Measurements from ENCODE around the gene WDR43. TPM values are rescaled to one million over a fixed set of nuclear protein-coding genes. Genes with fewer than 3 reads are reported as not detected.
A peak's percentile ranks its signal among the peaks of the same experiment; 100 is the strongest.

Gene WDR43
- total and polyA plus RNA-seq, 9 of the 15 experiments (the other 6 are each of a cell fraction or from before 2014, with no cell fraction given) = 34.6 to 197 (median 105) TPM

DNA sequence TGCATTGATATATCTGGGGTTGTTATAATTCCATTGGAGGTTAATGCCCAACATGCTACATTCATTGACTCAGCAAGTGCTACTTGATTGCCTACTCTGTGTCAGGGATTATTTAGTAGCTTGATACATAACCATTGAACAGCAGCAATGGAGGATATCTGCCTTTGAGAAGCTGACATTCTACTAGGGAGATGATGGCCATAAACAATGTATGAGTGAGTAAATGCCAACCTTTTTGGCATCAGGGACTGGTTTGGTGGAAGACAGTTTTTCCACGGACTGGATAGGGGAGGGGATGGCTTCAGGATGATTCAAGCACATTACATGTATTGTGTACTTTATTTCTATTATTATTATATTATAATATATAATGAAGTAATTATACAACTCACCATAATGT is 54.7 kb downstream of the WDR43 start:
- no TSS peak for BruUV-seq (replicated peaks)
- H3K36me3 ChIP-seq (ENCODE audit: control insufficient read depth, insufficient read depth, low read length) = peaks cover 48% of the 10 kb centered on the region

More for the DNA sequence above, 54.7 kb downstream of the WDR43 start:
- no peak overlapping the region for H3K9ac ChIP-seq (ENCODE audit: insufficient read depth in 1 of 2, low read depth in 2 of 2, low read length in 2 of 2)
- no peak overlapping the region for H3K4me2 ChIP-seq (ENCODE audit: insufficient read depth, low read length)
- H3K79me2 ChIP-seq (ENCODE audit: control insufficient read depth, insufficient read depth, low read length) = no peaks in the 10 kb centered on the region
- H3K4me1 ChIP-seq (replicated peaks in 1 of 2; ENCODE audit: control insufficient read depth in 2 of 2, insufficient read depth in 2 of 2, low read length in 2 of 2) = peaks cover 5 to 6% of the 10 kb centered on the region in 2 experiments; a peak in 3 of 5 replicates
- CTCF ChIA-PET (ENCODE audit: low intra/inter-chr PET ratio) = no interaction called here
- H3K27me3 ChIP-seq (ENCODE audit: control insufficient read depth in 2 of 2, insufficient read depth in 2 of 2, low read length in 2 of 2) = no peaks in the 10 kb centered on the region
- no peak overlapping the region for H3K4me3 ChIP-seq
- H3K9me3 ChIP-seq (replicated peaks; ENCODE audit: control insufficient read depth, insufficient read depth, low read depth, low read length) = peaks cover 3% of the 10 kb centered on the region
- FAIRE-seq (no peak), ATAC-seq (no peak), DNase-seq (ENCODE audit: extremely low read depth in 1 of 4, low spot score in 3 of 4) (no peak)
- TF ChIP-seq POLR2A (conservative IDR thresholded peaks at IDR 0.05) (peak; percentile 43; the same call in 1 of the 2 replicates), POLR2AphosphoS2 (IDR thresholded peaks at IDR 0.05; ENCODE audit: low read length) (peak; percentile 81; the same call in 1 of the 2 replicates)
- TF ChIP-seq, protein P1, sequence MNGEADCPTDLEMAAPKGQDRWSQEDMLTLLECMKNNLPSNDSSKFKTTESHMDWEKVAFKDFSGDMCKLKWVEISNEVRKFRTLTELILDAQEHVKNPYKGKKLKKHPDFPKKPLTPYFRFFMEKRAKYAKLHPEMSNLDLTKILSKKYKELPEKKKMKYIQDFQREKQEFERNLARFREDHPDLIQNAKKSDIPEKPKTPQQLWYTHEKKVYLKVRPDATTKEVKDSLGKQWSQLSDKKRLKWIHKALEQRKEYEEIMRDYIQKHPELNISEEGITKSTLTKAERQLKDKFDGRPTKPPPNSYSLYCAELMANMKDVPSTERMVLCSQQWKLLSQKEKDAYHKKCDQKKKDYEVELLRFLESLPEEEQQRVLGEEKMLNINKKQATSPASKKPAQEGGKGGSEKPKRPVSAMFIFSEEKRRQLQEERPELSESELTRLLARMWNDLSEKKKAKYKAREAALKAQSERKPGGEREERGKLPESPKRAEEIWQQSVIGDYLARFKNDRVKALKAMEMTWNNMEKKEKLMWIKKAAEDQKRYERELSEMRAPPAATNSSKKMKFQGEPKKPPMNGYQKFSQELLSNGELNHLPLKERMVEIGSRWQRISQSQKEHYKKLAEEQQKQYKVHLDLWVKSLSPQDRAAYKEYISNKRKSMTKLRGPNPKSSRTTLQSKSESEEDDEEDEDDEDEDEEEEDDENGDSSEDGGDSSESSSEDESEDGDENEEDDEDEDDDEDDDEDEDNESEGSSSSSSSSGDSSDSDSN (IDR thresholded peaks at IDR 0.05; ENCODE audit: borderline replicate concordance in 1 of 2, low read depth in 2 of 2, low read length in 2 of 2) = no peak
- intact Hi-C loops (cut with micrococcal nuclease) (no loop called here), in situ Hi-C loops (cut with MboI) (no loop called here)
- WGBS (ENCODE audit: insufficient coverage, low coverage, missing lambda C conversion rate) = 69% methylated on average over 1 of the region's 1 CpG
- no peaks in the 10 kb centered on the region for H4K20me1 ChIP-seq (replicated peaks; ENCODE audit: control insufficient read depth, insufficient read depth, low read length)
- POLR2A ChIA-PET = interaction anchor here (0.6 to 1.4 kb wide), 2 partner anchors 129 to 1198 kb away, joined by 3 to 6 read pairs; no protein-coding TSS in a partner anchor
- H3K9me1 ChIP-seq (ENCODE audit: control insufficient read depth, insufficient read depth, low read length) = no peaks in the 10 kb centered on the region
- no peak overlapping the region for H2AFZ ChIP-seq (ENCODE audit: low read depth, low read length)
- H3K27ac ChIP-seq (ENCODE audit: extremely low read depth, low read depth, low read length) = no peak overlapping the region
